Tibial nerve (tissue), 3 donors: ENCODE measurements around the gene RNASE1.

Experiments used
- POLR2A ChIP-seq, 2 donors: fragments of 450-650 bp; IDR thresholded peaks; one replicate each; pipeline ENCODE4 v1.6.1; 2017; ENCODE audit warnings: antibody characterized with exemption in 2 of 2, mild to moderate bottlenecking in 2 of 2, moderate library complexity in 2 of 2
- TF ChIP-seq, protein P1 (sequence below), 5 experiments: fragments of 200-600 bp in 3 of 5; fragments of 450-650 bp in 2 of 5; sonication (generic) in 3 of 5; IDR thresholded peaks; one replicate each; pipeline ENCODE4 v1.5.1; 2016 to 2019; ENCODE audit warnings: antibody characterized with exemption in 5 of 5, mild to moderate bottlenecking in 3 of 5, moderate library complexity in 2 of 5

DNA sequence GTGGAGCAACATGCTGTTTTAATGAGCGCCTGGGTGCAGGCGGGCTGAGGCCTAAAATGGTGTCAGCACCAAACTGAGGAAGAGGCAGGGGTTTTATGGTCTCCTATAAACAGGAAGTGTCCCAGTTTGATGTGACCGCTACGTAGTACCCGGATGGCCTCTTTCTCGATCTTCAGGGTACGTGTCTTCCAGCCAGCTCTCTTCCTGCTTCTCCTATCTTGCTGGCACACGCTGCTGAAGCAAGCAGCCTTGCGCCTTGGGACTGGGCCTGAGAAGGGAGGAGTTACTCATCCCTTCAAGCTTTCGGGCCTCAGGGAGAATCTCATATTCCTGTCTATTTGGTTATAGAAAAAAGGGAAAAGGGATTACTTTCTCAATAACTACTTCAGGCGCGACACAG, 28.2 kb upstream of the RNASE1 start:
- TF ChIP-seq, protein P1, sequence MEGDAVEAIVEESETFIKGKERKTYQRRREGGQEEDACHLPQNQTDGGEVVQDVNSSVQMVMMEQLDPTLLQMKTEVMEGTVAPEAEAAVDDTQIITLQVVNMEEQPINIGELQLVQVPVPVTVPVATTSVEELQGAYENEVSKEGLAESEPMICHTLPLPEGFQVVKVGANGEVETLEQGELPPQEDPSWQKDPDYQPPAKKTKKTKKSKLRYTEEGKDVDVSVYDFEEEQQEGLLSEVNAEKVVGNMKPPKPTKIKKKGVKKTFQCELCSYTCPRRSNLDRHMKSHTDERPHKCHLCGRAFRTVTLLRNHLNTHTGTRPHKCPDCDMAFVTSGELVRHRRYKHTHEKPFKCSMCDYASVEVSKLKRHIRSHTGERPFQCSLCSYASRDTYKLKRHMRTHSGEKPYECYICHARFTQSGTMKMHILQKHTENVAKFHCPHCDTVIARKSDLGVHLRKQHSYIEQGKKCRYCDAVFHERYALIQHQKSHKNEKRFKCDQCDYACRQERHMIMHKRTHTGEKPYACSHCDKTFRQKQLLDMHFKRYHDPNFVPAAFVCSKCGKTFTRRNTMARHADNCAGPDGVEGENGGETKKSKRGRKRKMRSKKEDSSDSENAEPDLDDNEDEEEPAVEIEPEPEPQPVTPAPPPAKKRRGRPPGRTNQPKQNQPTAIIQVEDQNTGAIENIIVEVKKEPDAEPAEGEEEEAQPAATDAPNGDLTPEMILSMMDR (IDR thresholded peaks at IDR 0.05), result no peak
- no peak for TF ChIP-seq POLR2A (IDR thresholded peaks at IDR 0.05)
